Peyer's patch (tissue), 4 donors: Measurements from ENCODE around the gene SIAH1. TPM values are rescaled to one million over a fixed set of nuclear protein-coding genes. Genes with fewer than 3 reads are reported as not detected.
A peak's percentile ranks its signal among the peaks of the same experiment; 100 is the strongest.
"Not testable (repeated sequence)": the region's sequence is repeated elsewhere in the genome, so short reads cannot be mapped to it uniquely, and the experiment has no call there.

Experiments
- DNase-seq, 3 donors: peaks; one replicate each; pipeline ENCODE4 v3.0.0-alpha.2; 2017 to 2019
- H3K27ac ChIP-seq, 4 donors: fragments of 200-600 bp; sonication (generic); one replicate each; pipeline ENCODE4 v1.5.1; 2016 to 2019
- H3K27me3 ChIP-seq, 2 donors: fragments of 200-600 bp; sonication (generic); one replicate each; pipeline ENCODE4 v1.5.1; 2019
- H3K36me3 ChIP-seq, 3 donors: fragments of 200-600 bp; sonication (generic); one replicate each; pipeline ENCODE4 v1.5.1; 2016 to 2019
- H3K4me1 ChIP-seq, 4 donors: fragments of 200-600 bp; sonication (generic); one replicate each; pipeline ENCODE4 v1.5.1; 2016 to 2019
- H3K4me3 ChIP-seq, 4 donors: fragments of 200-600 bp; sonication (generic); 1 replicate in 3 of 4; 2 replicates in 1 of 4; pipeline ENCODE4 v1.5.1; 2016 to 2019; ENCODE audit warnings: mild to moderate bottlenecking in 1 of 4
- H3K9me3 ChIP-seq, 4 donors: fragments of 200-600 bp; sonication (generic); one replicate each; pipeline ENCODE4 v1.5.1; 2016 to 2019; ENCODE audit warnings: mild to moderate bottlenecking in 1 of 4
- CTCF ChIP-seq, 6 experiments: fragments of 450-650 bp in 4 of 6; fragments of 200-600 bp in 2 of 6; sonication (generic) in 1 of 6; IDR thresholded peaks; one replicate each; pipeline ENCODE4 v1.5.1; 2017 to 2019; ENCODE audit warnings: antibody characterized with exemption in 6 of 6, mild to moderate bottlenecking in 3 of 6, moderate library complexity in 1 of 6
- POLR2A ChIP-seq, 2 donors: fragments of 450-650 bp; IDR thresholded peaks; one replicate each; pipeline ENCODE4 v1.5.1; 2017; ENCODE audit warnings: antibody characterized with exemption in 2 of 2, mild to moderate bottlenecking in 2 of 2, moderate library complexity in 2 of 2
- small RNA-seq, 2 donors: library from RNA; depleted of rRNA; stranded (forward); fragments of <200 nt; gene quantifications; one replicate each; pipeline ENCODE3, GENCODE V24; 2016
- total RNA-seq, 4 donors: library from RNA; depleted of rRNA; stranded (reverse); fragments of >200 nt; gene quantifications; one replicate each; pipeline ENCODE4 v1.1.0, GENCODE V29; 2016

The SIAH1 gene
- total RNA-seq, 4 donors from 2014 or later: 27.7 to 35.3 (median 31.4) TPM

- DNase-seq: peak in 2 of 3 donors; percentile 31 to 57
- Histone ChIP-seq H3K4me3 (no peak overlapping the region), H3K4me1 (peaks cover 0 to 18% (median 4%) of the 10 kb centered on the region in 4 donors), H3K36me3 (peaks cover 0 to 19% (median 0%) of the 10 kb centered on the region in 3 donors), H3K27me3 (no peaks in the 10 kb centered on the region), H3K27ac (peak overlapping the region in 1 of 4 donors; percentile 8), H3K9me3 (no peaks in the 10 kb centered on the region)
- TF ChIP-seq CTCF (IDR thresholded peaks at IDR 0.05) (no peak), POLR2A (IDR thresholded peaks at IDR 0.05) (no peak)
These were observed 66.6 kb downstream of the SIAH1 start for GRCh38 chr16:48318630-48319029.

- Histone ChIP-seq H3K27ac (no peak overlapping the region), H3K4me1 (peaks cover 0 to 18% (median 4%) of the 10 kb centered on the region in 4 donors), H3K36me3 (peaks cover 0 to 27% (median 0%) of the 10 kb centered on the region in 3 donors), H3K9me3 (no peaks in the 10 kb centered on the region), H3K27me3 (no peaks in the 10 kb centered on the region), H3K4me3 (no peak overlapping the region)
- no peak for TF ChIP-seq POLR2A (IDR thresholded peaks at IDR 0.05)
- TF ChIP-seq CTCF (IDR thresholded peaks at IDR 0.05): peak in 1 of 6 experiments; percentile 7
- DNase-seq: no peak
These were observed 67.4 kb downstream of the SIAH1 start for GRCh38 chr16:48317614-48318315.

DNA sequence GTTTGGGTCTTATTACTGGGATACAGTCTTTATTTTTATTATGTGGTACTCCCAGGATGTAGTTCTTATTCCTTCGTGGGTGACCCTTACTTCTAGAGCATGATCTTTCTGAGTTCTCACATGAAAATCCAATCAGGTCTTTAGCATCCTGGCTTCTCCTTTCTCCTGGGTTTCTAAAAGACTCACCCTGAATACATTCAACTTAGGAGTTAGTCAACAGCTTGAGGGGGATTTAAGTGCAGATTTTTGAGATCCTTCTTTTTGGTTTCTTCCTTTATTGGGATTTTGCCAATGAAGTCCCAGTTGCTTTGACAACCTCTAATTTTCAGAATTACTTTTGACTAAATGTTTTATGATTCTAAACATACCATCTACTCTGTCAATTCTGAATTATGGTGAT, 68.2 kb downstream of the SIAH1 start:
- H3K4me1 ChIP-seq: peaks cover 0 to 18% (median 4%) of the 10 kb centered on the region in 4 donors
- H3K27ac ChIP-seq: no peak overlapping the region
- H3K27me3 ChIP-seq: no peaks in the 10 kb centered on the region
- H3K36me3 ChIP-seq: peaks cover 0 to 26% (median 0%) of the 10 kb centered on the region in 3 donors
- TF ChIP-seq CTCF (IDR thresholded peaks at IDR 0.05): no peak
- TF ChIP-seq POLR2A (IDR thresholded peaks at IDR 0.05): no peak
- no peak overlapping the region for H3K4me3 ChIP-seq
- DNase-seq: no peak
- peaks cover 0 to under 1% (median 0%) of the 10 kb centered on the region in 4 donors for H3K9me3 ChIP-seq

- DNase-seq, H3K27me3 ChIP-seq, H3K4me3 ChIP-seq, H3K9me3 ChIP-seq, H3K27ac ChIP-seq: not testable (repeated sequence)
- peaks cover 0 to 49% (median 0%) of the 10 kb centered on the region in 3 donors for H3K36me3 ChIP-seq
- peaks cover 0 to 10% (median 4%) of the 10 kb centered on the region in 4 donors for H3K4me1 ChIP-seq
These were observed 71.3 kb downstream of the SIAH1 start for GRCh38 chr16:48313905-48314304.

GRCh38 chr16:48310908-48311641, 74.1 kb downstream of the SIAH1 start:
- TF ChIP-seq CTCF (IDR thresholded peaks at IDR 0.05): no peak
- no peak for TF ChIP-seq POLR2A (IDR thresholded peaks at IDR 0.05)
- no peaks in the 10 kb centered on the region for H3K27me3 ChIP-seq
- H3K9me3 ChIP-seq: peaks cover 0 to 7% (median 3%) of the 10 kb centered on the region in 4 donors
- no peak overlapping the region for H3K27ac ChIP-seq
- H3K36me3 ChIP-seq: peaks cover 0 to 65% (median 0%) of the 10 kb centered on the region in 3 donors
- H3K4me3 ChIP-seq: no peak overlapping the region
- no peaks in the 10 kb centered on the region for H3K4me1 ChIP-seq
- no peak for DNase-seq

Small RNA genes lying within 50 kb of the gene (small RNA-seq; reads per million reads assigned to genes)
- gene RF00017: 0 reads per million in 2 donors

Other genes starting within 250 kb of the SIAH1 start
- not detected for gene ABCC12, start 229.4 kb downstream of the SIAH1 start, total RNA-seq
- gene LONP2, start 141.1 kb downstream of the SIAH1 start, total RNA-seq: 100 to 1,000 TPM in 1 of 4 donors, 10 to 100 TPM in 3; 56.7 to 104 (median 70.7) TPM
- under 1 TPM in 2 of 4 donors, not detected in 2; 0.40 to 0.66 TPM for gene ABCC11, start 137.9 kb downstream of the SIAH1 start, total RNA-seq
- 10 to 100 TPM; 31.5 to 42.4 (median 36.8) TPM for gene N4BP1, start 224.8 kb upstream of the SIAH1 start, total RNA-seq